Erythroblast (primary cell): ENCODE results near the gene OR6B1.

Source experiments
- GATA1 ChIP-seq: IDR thresholded peaks from 2 replicates; pipeline ENCODE4 v1.6.1; 2011; ENCODE audit warnings: low read depth, mild to moderate bottlenecking, control low read depth, low read length, moderate library complexity
- POLR2A ChIP-seq: IDR thresholded peaks from 2 replicates; pipeline ENCODE4 v1.6.1; 2011; ENCODE audit warnings: mild to moderate bottlenecking, low read length

GRCh38 chr7:143980746-143981510 lies 19.2 kb upstream of the OR6B1 start:
- TF ChIP-seq POLR2A (no peak), GATA1 (no peak)
